Measurements from ENCODE around the gene CARMIL1. TPM values are rescaled to one million over a fixed set of nuclear protein-coding genes. Genes with fewer than 3 reads are reported as not detected.

The CARMIL1 gene
- total RNA-seq, 1 donor from 2014 or later, result 15.7 TPM

DNA sequence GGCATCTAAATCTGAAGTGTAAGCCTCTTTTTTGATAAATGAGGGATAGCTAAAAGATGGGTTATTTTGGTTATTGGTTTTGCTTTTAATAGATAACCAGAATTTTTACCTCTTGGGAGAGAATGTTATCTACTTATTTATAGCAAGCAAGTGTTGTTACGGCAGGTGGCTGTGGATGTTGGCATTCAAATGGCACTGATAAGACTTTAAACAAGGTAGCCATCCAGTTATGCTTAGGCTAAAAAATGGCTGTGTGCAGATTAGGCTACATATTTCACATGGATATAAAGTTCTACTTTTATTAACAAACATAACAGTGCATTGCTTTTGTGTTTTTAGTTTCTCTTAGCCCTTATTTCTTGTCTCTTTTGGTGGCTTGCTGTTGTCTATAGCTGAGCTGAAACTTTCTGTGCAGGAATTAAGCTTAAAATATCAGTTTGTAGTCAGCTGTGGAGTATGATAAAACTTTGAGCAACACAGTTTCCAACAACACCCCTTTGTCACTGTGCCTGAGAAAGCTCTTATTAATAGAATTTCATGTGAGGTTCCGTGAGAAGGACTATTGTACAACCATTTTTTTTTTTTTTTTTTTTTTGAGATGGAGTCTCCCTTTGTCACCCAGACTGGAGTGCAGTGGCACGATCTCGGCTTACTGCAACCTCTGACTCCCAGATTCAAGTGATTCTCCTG lies 28.8 kb downstream of the CARMIL1 start:
- peaks cover 15% of the 10 kb centered on the region for H3K4me1 Mint-ChIP-seq
- H3K27ac Mint-ChIP-seq, result no peak overlapping the region
- H3K4me3 Mint-ChIP-seq, result no peak overlapping the region
- no peak for TF ChIP-seq CTCF (IDR thresholded peaks at IDR 0.05; ENCODE audit: unreplicated experiment)
- H3K27me3 Mint-ChIP-seq (ENCODE audit: low read depth), result no peaks in the 10 kb centered on the region
- no peak for DNase-seq (ENCODE audit: low spot score in 2 of 2, unreplicated experiment in 2 of 2)
- H3K9me3 Mint-ChIP-seq, result peaks cover 4% of the 10 kb centered on the region
- no peaks in the 10 kb centered on the region for H3K36me3 Mint-ChIP-seq

DNA sequence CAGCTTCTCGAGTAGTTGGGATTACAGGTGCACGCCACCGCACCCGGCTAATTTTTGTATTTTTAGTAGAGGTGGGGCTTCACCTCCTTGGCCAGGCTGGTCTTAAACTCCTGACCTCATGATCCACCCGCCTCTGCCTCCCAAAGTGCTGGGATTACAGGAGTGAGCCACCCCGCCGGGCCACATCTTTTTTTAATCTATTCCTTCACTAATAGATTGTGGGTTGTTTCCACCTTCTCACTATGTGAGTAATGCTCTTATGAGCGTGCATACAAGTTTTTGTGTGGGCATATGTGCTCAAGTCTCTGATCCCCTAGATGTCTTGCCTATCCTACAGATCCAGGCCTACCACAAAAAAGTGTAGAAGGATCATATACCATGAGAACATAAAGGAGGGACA lies 30.7 kb downstream of the CARMIL1 start:
- no peaks in the 10 kb centered on the region for H3K27me3 Mint-ChIP-seq (ENCODE audit: low read depth)
- H3K36me3 Mint-ChIP-seq, result no peaks in the 10 kb centered on the region
- peaks cover 21% of the 10 kb centered on the region for H3K4me1 Mint-ChIP-seq
- no peak for TF ChIP-seq CTCF (IDR thresholded peaks at IDR 0.05; ENCODE audit: unreplicated experiment)
- no peak overlapping the region for H3K27ac Mint-ChIP-seq
- DNase-seq (ENCODE audit: low spot score in 2 of 2, unreplicated experiment in 2 of 2), result no peak
- no peaks in the 10 kb centered on the region for H3K9me3 Mint-ChIP-seq
- H3K4me3 Mint-ChIP-seq, result no peak overlapping the region

GRCh38 chr6:25311331-25311840 lies 32.2 kb downstream of the CARMIL1 start:
- Mint-ChIP-seq H3K27me3 (ENCODE audit: low read depth) (no peaks in the 10 kb centered on the region), H3K4me1 (peaks cover 21% of the 10 kb centered on the region), H3K4me3 (no peak overlapping the region), H3K36me3 (no peaks in the 10 kb centered on the region), H3K9me3 (no peaks in the 10 kb centered on the region), H3K27ac (no peak overlapping the region)
- no peak for DNase-seq (ENCODE audit: low spot score in 2 of 2, unreplicated experiment in 2 of 2)
- no peak for TF ChIP-seq CTCF (IDR thresholded peaks at IDR 0.05; ENCODE audit: unreplicated experiment)

DNA sequence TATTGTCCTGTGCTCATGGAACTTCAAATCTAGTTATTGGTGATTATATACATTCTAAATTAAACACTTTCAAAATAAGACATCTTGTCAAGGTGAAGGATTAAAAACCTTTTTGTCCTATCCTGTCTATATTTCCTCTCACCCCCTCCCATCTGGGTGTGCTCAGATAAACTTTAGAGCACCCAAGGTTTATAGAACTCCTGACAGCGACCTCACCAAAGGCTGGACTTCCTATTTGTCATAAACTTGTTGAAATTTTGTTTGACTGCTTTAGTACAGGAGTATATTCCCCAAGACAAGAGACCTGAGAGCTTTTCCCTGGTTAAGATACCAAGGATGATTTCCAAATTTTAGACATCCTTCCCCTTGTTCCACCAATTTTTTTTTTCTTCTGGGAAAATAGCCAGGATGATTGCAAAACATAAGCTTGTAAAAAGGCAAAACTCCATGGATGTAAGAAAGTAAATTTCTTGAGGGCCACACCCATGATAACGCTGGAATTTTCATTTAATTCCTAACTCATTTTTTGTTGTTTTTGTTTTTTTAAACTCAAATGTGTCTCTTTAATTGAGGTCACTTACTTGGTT lies 33.0 kb downstream of the CARMIL1 start:
- Mint-ChIP-seq H3K36me3 (no peaks in the 10 kb centered on the region), H3K4me3 (peak overlapping the region; percentile 26), H3K27ac (peak overlapping the region; percentile 73), H3K9me3 (no peaks in the 10 kb centered on the region), H3K27me3 (ENCODE audit: low read depth) (no peaks in the 10 kb centered on the region), H3K4me1 (peaks cover 24% of the 10 kb centered on the region)
- no peak for DNase-seq (ENCODE audit: low spot score in 2 of 2, unreplicated experiment in 2 of 2)
- TF ChIP-seq CTCF (IDR thresholded peaks at IDR 0.05; ENCODE audit: unreplicated experiment), result no peak

DNA sequence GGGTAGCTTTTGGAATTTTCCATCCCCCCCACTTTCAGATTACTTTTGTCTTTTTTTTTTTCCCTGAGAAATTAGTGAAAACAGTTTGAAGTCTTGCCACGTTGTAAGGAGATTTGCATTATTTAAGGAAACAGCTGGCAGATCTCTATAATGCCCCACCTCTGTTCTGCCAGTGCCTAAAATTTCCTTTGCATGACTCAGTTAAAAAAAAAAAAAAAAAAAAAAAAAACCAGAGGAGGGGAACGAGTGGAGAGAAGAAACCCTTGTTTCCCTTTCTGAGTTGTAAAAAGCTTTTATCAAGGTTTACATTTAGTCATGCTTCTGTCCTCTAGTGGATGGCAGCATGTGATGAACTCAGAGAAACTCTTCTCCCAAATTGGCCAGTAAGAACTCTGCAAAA lies 33.5 kb downstream of the CARMIL1 start:
- H3K4me3 Mint-ChIP-seq, result no peak overlapping the region
- H3K27me3 Mint-ChIP-seq (ENCODE audit: low read depth), result no peaks in the 10 kb centered on the region
- H3K4me1 Mint-ChIP-seq, result peaks cover 24% of the 10 kb centered on the region

More for the DNA sequence above, 33.5 kb downstream of the CARMIL1 start:
- peak overlapping the region; percentile 73 for H3K27ac Mint-ChIP-seq
- no peaks in the 10 kb centered on the region for H3K36me3 Mint-ChIP-seq
- no peaks in the 10 kb centered on the region for H3K9me3 Mint-ChIP-seq
- no peak for DNase-seq (ENCODE audit: low spot score in 2 of 2, unreplicated experiment in 2 of 2)
- TF ChIP-seq CTCF (IDR thresholded peaks at IDR 0.05; ENCODE audit: unreplicated experiment), result no peak

All from mesothelial cell of epicardium (in vitro differentiated cells).